Fibroblast of skin of right biceps (primary cell): Measurements from ENCODE around the gene WWOX.

Experiments used
- DNase-seq: peaks from one replicate; pipeline ENCODE4 v3.0.0-alpha.2; 2013

WWOX gene

GRCh38 chr16:78278056-78278450, 178.6 kb downstream of the WWOX start:
- DNase-seq: no peak

DNA sequence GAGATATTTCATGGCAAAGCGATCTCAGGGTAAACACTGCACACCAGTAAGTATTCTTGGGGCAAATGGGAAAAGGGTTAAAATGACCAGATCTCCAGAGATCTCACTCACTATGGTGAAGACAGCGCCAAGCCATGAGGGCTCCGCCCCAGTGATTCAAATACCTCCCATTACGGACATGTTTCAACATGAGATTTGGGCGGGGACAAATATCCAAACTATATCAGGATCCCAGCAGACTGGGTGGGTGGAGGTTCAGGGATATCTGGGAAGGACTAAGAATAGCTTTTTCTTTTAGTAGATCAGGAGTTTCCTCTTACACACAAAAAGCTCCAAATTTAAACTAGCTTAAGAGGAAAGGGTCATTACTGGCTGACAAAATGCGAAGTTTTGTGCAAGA, 181.7 kb downstream of the WWOX start:
- DNase-seq: no peak

- no peak for DNase-seq
Observed at GRCh38 chr16:78283548-78284251, 184.2 kb downstream of the WWOX start.

DNA sequence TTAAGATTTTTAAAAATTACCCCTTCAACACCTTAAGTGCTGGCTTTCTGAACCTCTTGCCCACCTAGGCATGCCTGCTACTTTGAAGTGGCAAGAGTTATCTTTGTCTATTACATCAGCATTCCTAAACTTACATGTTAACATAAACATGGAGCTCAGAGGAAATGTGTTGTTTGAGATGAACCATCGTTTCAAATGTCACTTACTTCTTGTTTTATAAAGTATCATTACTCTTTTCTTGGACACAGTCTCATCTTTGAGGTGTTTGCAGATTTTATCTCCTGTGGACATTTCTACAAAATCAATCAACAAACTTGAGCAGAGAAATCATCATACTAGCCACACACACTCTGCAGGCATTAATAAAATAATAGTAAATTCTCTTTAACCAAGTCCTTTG, 184.9 kb downstream of the WWOX start:
- no peak for DNase-seq

GRCh38 chr16:78284957-78285434, 185.5 kb downstream of the WWOX start:
- no peak for DNase-seq

- DNase-seq: no peak
Observed at GRCh38 chr16:78285437-78285922, 186.0 kb downstream of the WWOX start.

DNA sequence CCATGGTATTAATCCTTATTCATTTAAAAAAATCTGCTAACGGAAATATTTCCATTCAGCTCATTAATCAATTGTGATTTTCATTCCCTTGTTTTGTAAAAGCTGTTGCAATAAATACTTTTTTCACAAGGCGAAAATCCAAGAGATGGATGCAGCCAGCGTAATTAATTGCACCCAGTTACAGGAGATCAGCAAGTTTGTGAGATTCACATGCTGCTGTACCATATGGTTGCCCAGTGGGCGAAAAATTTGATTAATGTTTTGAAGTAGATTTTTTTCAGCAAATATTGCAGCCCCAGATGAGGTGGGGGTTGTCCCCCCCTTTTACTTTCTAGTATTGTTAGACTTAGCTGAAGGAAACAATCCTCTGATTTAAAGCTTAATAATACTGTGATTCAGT, 186.6 kb downstream of the WWOX start:
- no peak for DNase-seq

- DNase-seq: no peak
Observed at GRCh38 chr16:78288888-78289287, 189.4 kb downstream of the WWOX start.

GRCh38 chr16:78289373-78289772, 189.9 kb downstream of the WWOX start:
- no peak for DNase-seq

- no peak for DNase-seq
Observed at GRCh38 chr16:78289844-78290277, 190.4 kb downstream of the WWOX start.

DNA sequence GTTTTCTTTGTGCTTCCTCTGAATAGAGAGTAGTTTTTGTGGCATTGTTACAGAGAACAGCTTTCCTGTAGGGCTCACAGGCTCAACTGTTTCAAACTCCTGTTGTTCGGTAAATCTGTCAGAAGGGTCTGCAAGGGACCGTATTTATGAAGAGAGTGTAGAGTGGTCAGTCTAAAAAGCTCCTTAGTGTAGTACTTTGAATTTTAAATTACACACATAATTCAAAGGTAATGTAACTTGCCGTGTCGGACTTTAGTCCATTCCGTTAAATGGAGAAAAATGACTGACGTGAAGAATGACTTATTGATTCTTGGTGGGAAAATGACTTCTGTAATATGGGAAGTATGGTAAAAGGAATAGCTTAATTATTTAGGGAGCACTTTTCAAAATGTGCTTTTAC, 190.9 kb downstream of the WWOX start:
- DNase-seq: no peak

DNA sequence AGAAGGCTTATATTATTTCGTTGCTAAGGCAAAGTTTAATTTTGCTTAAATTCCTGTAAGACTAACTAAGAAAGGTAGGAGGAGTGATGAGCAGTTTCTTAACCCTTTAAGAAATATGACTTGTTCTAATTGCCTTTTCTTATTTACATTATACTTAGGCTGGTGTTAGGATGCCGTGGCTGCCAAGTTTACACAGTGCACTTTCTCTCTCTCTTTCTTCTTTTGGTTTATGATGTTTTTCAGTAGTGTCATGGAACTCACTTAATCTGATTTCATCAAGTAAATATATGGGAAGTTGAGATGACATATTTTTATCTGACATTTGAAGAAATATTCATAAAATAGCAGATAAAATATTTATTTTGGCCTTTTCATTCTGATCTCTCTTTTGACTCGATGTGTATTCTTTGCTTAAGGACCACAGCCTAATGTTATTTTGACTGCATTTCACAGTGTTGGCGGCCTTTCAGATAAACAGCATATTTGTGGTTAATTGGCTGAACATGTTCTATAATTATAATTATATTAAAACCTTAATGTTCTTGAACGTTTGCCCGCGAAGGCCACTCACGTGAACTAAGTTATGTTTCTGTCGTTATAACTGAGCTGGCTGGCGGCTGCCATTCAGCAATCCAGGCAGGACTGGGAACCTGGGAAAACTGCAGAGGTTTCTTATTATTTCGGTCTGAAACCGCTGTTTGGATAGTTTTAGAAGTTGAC, 191.6 kb downstream of the WWOX start:
- DNase-seq: no peak

DNA sequence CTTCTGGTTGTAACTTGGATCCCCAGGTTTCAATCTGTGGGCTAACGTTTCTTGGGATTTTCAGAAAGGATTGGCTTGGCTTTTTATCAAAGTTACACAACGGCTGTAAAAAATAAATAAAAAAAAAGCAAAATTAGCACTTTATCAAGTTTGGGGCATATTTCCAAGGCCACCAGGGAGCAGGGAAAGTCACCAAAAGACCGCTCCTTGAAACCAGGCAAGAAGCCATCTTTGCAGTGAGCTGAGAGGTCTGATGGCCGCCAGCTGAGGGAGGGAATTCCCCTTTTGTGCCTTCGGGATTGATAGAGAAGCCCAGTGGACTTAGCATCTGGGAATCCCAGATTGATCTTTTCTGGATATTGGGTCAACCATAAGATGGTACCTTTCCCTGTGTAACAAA, 192.2 kb downstream of the WWOX start:
- DNase-seq: no peak

DNA sequence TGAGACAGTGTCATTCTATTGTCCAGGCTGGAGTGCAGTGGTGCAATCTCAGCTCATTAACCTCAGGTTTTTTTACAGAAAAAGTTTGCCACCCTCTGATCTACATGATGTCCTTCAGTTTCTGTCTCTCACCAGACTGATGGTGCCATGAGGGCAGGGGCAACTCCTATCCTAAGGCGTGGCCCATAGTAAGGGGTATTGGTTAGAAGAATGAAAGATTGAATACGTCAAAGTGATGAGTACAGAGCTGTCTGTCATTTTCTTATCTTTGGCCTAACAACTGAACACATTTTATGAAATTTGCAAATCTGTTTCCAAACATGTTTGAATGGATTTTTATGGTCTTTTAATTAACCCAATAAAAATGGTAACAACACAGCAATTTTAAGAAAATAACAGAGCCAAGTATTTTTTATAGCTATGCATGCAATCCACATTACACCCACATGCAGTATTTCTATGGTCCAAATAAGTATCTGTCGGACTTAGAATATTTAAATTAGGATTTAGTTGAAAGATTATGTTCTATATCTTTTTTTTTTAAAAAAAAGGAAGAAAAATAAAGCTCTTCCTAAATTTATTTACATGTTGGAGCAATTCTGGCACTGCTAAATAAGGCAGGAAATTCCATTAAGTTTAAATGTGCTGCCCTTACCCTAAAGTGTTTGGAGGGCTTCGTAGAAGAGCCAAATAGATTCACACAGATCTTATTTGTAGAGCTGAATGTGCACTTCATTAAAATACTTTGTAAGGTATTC, 192.8 kb downstream of the WWOX start:
- no peak for DNase-seq

- DNase-seq: no peak
Observed at GRCh38 chr16:78292844-78293380, 193.5 kb downstream of the WWOX start.

- DNase-seq: no peak
Observed at GRCh38 chr16:78294538-78295225, 195.2 kb downstream of the WWOX start.

GRCh38 chr16:78297066-78297666, 197.7 kb downstream of the WWOX start:
- DNase-seq: no peak

- DNase-seq: no peak
Observed at GRCh38 chr16:78298986-78299385, 199.5 kb downstream of the WWOX start.

DNA sequence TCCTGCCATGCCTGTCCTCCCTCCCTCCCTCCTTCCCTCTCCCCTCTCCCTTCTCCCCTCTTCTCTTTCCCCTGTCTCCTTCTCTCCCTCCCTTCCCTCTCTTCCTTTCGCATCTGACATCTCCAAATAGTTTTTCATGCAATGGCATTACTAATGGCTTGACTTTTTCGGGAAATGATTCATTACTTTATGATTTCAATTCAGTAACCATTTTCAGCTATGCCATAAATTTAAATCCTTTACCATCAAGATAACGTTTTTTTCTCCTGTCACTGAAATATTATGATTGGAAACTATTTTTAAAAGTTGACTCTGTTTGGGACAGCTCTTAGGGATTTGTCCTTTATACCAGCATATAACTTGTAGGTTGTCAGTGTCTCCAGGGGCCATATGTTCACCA, 201.0 kb downstream of the WWOX start:
- DNase-seq: no peak

GRCh38 chr16:78303946-78304345, 204.5 kb downstream of the WWOX start:
- peak; percentile 25 for DNase-seq

DNA sequence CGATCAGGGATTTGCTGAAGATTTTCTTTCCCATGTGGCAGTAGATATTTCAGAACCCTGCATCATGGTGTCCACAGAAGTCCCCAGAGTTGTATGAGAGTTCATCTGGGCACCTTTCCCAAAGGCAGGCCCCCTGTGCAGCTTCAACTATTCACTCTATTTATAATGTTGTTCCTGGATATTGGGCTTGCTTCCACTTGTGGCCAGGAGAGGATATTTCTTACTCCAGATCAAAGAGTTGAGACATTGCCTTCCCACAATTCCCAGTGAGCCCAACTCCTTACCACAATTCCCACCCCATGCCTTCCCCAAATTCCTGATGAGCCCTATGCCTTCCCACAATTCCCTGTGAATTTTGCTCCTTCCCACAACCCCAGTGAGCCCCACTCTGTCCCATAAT, 206.9 kb downstream of the WWOX start:
- DNase-seq: peak; percentile 32

DNA sequence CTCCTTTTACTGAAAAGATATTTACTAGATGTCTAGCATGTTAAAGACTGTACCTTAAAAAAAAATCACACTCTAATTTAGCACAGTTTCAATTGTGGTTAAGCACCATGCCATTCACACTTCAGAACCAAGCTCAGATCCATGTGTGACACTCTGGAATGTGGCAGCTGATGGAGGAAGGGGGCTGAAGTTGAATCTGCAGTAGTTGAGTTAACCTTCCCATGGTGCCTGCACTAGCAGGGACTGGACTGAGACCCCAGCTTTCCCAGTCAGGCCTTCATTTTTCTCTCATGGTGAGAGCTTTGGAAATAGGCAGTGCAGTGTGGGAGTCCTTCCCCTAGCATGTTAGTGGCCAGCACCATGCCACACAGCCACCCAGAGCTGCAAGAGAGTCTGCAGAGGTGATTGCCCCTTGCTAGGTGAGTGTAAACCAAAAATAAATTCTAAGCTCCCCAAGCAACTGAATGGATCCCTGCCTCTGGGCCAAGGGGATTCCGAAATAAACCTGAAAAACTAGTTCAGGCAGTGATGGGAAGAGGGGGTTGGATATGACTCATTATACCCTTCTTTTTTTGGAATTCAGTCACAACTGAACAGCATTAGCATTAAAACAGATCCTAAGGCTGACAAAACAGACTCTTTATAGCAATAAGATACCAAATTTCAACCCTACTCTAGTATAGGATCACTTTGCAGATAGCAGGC, 208.5 kb downstream of the WWOX start:
- DNase-seq: no peak
